Tibial nerve (tissue), 4 donors: ENCODE results near the gene DCAF11. TPM values are rescaled to one million over a fixed set of nuclear protein-coding genes. Genes with fewer than 3 reads are reported as not detected.

Source experiments
- DNase-seq, 2 donors: peaks; one replicate each; pipeline ENCODE4 v3.0.0-alpha.2; 2019; ENCODE audit warnings: low spot score in 2 of 2
- H3K27ac ChIP-seq, 4 donors: fragments of 200-600 bp; sonication (generic) in 3 of 4; one replicate each; pipeline ENCODE4 v1.5.1; 2017 to 2019; ENCODE audit warnings: mild to moderate bottlenecking in 1 of 4
- H3K27me3 ChIP-seq, 2 donors: fragments of 200-600 bp; sonication (generic) in 1 of 2; one replicate each; pipeline versions ENCODE4 v1.5.1 to v1.6.0; 2017 to 2019
- H3K36me3 ChIP-seq, 3 donors: fragments of 200-600 bp; sonication (generic); one replicate each; pipeline ENCODE4 v1.5.1; 2018 to 2019
- H3K4me1 ChIP-seq, 4 donors: fragments of 200-600 bp; sonication (generic) in 3 of 4; one replicate each; pipeline ENCODE4 v1.5.1; 2017 to 2019
- H3K4me3 ChIP-seq, 4 donors: fragments of 200-600 bp; sonication (generic) in 3 of 4; one replicate each; pipeline ENCODE4 v1.5.1; 2017 to 2019; ENCODE audit warnings: mild to moderate bottlenecking in 1 of 4, moderate library complexity in 1 of 4
- H3K9me3 ChIP-seq, 4 donors: fragments of 200-600 bp; sonication (generic) in 3 of 4; one replicate each; pipeline ENCODE4 v1.5.1; 2017 to 2019
- EP300 ChIP-seq, 2 donors: sonication (generic); formaldehyde crosslinking; IDR thresholded peaks; one replicate each; pipeline ENCODE4 v1.6.1; 2017; ENCODE audit warnings: antibody characterized with exemption in 2 of 2, mild to moderate bottlenecking in 1 of 2
- POLR2A ChIP-seq, 2 donors: fragments of 450-650 bp; IDR thresholded peaks; one replicate each; pipeline ENCODE4 v1.6.1; 2017; ENCODE audit warnings: antibody characterized with exemption in 2 of 2, mild to moderate bottlenecking in 2 of 2, moderate library complexity in 2 of 2
- WGBS, 2 donors: methylation state at CpG; one replicate each; pipeline ENCODE4 v1.1.5; 2018; 5-methylcytosine and 5-hydroxymethylcytosine counted together
- total RNA-seq, 4 donors: library from RNA; depleted of rRNA; stranded (reverse); fragments of >200 nt; gene quantifications; one replicate each; pipeline ENCODE4 v1.1.0, GENCODE V29; 2016
- TF ChIP-seq, protein P1 (sequence below), 5 experiments: fragments of 200-600 bp in 3 of 5; fragments of 450-650 bp in 2 of 5; sonication (generic) in 3 of 5; IDR thresholded peaks; one replicate each; pipeline ENCODE4 v1.5.1; 2016 to 2019; ENCODE audit warnings: antibody characterized with exemption in 5 of 5, mild to moderate bottlenecking in 3 of 5, moderate library complexity in 2 of 5

The DCAF11 gene
- total RNA-seq, 4 donors from 2014 or later = 68.9 to 126 (median 98.9) TPM

DNA sequence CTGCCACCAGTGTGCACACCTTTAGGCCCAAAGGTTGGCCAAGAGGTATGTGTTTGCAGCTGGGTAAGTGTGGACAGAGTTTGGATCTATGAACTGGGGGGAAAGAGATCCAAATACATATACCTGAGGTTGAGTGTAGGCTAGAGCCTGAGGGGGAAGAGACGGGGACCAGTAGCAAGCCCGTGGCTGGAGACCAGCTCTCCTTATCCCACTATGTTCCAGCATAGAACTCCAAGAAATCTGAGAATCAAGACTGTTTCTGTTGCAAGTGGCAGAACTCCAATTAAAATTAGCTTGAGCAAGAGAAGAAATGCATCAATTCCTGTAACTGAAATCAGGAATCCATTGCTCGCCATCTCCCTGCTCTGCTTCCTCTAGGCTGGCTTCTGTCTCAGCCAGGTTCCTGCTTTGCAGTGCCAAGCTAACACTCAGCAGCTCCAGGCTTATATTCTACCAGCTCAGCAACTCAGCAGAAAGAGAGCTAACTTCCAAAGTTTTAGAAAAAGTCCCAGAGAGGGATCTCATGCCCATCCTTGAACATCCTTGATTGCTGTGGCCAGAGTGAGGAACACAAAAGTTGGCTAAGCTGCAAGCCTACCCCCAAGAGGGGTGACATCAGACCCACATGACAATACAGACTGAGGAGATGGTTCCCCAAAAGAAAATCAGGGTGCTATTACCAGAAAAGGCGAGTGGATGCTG is 21.9 kb upstream of the DCAF11 start:
- Histone ChIP-seq H3K4me3 (no peak overlapping the region), H3K27ac (peak overlapping the region in 3 of 4 donors; percentile 93 to 98 (median 93)), H3K36me3 (peaks cover 0 to 2% (median 0%) of the 10 kb centered on the region in 3 donors), H3K27me3 (no peaks in the 10 kb centered on the region), H3K4me1 (peaks cover 0 to 33% (median 12%) of the 10 kb centered on the region in 4 donors), H3K9me3 (no peaks in the 10 kb centered on the region)
- 79 to 82% methylated on average over 4 of the region's 4 CpGs for WGBS, 2 donors
- peak in 1 of 2 donors; percentile 20 for DNase-seq
- TF ChIP-seq, protein P1, sequence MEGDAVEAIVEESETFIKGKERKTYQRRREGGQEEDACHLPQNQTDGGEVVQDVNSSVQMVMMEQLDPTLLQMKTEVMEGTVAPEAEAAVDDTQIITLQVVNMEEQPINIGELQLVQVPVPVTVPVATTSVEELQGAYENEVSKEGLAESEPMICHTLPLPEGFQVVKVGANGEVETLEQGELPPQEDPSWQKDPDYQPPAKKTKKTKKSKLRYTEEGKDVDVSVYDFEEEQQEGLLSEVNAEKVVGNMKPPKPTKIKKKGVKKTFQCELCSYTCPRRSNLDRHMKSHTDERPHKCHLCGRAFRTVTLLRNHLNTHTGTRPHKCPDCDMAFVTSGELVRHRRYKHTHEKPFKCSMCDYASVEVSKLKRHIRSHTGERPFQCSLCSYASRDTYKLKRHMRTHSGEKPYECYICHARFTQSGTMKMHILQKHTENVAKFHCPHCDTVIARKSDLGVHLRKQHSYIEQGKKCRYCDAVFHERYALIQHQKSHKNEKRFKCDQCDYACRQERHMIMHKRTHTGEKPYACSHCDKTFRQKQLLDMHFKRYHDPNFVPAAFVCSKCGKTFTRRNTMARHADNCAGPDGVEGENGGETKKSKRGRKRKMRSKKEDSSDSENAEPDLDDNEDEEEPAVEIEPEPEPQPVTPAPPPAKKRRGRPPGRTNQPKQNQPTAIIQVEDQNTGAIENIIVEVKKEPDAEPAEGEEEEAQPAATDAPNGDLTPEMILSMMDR (IDR thresholded peaks at IDR 0.05) = no peak

DNA sequence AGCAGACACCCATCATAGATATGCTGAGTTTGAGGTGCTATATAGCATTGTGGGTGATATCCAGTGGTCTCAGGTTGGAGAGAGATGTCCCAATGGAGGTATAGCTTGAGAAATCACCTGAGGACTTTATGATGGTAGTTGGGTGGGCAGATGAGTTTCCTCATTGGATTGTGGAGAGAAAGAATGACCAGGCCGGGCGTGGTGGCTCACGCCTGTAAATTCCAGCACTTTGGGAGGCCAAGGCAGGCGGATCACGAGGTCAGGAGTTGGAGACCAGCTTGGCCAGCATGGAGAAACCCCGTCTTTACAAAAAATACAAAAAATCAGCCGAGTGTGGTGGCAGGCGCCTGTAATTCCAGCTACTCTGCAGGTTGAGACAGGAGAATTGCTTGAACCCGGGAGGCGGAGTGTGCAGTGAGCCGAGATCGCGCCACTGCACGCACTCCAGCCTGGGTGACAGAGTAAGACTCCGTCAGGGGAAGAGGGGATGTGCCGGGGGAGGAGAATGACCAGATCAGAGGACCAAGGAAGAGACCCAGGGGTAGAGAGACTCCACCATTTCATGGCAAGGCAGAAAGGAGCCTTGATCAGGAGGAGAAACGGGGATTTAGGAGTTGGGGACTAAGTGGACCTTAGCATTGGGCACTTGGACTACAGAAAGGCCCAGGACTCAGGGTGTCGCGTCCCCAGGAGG is 21.2 kb upstream of the DCAF11 start:
- WGBS, 2 donors = 80 to 83% methylated on average over 19 of the region's 19 CpGs
- no peaks in the 10 kb centered on the region for H3K27me3 ChIP-seq
- H3K36me3 ChIP-seq = peaks cover 0 to 5% (median 5%) of the 10 kb centered on the region in 3 donors
- no peaks in the 10 kb centered on the region for H3K9me3 ChIP-seq
- H3K4me3 ChIP-seq = peak overlapping the region in 2 of 4 donors; percentile 76 to 98
- H3K4me1 ChIP-seq = peaks cover 0 to 33% (median 12%) of the 10 kb centered on the region in 4 donors
- peak overlapping the region; percentile 88 to 98 (median 93) for H3K27ac ChIP-seq
- TF ChIP-seq, protein P1 (IDR thresholded peaks at IDR 0.05) = no peak
- no peak for TF ChIP-seq POLR2A (IDR thresholded peaks at IDR 0.05)
- no peak for TF ChIP-seq EP300 (IDR thresholded peaks at IDR 0.05)
- DNase-seq = no peak

DNA sequence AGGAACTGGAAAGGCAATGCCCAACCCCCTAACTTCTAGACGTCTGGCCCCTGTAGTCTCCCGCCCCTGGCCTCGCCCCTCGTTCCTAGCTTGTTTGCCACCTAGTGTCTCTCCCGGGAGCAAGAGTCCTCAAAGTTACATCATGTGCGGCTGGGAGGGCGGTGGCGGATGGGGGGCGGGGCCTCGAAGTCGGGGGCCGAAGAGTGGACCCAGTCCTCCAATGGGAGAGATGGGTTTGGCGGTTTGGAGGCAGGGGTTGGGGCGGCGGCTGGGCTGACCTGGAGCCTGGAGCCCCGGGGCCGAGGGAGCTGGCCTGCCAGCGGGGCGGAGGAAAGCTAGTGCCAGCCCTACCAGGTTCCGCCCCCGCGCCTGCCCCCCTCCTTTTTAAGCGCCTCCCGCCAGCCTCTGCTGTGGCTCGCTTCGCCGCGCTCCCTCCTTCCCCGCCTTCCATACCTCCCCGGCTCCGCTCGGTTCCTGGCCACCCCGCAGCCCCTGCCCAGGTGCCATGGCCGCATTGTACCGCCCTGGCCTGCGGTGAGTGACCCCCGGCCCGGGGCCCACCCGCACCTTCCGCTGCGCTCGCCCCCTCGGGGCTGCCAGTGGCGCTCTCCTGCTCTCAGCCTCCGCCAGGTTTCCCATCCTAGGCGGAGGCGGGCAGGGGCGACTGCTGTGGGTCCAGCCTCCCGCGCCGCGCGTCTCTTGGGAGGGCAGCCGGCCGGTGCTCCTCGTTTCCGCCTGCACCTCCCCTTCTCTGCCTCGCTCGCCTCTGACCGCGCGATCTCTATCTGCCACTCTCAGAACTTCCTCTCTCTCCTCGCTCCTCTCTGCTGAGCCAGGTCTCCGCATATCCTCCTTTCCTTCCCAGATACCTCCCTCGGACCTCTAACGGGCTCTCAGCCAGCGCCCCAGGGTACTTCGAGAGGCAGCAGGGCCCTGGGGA is 20.4 kb upstream of the DCAF11 start, which contains the start of gene PCK2:
Gene PCK2 (plus strand): TSS at position 411 of the 940 bp plus-strand sequence. CDS start 95 bp downstream, at position 506.
- DNase-seq = peak; percentile 90 to 91
- 1% methylated on average over 61 to 68 of the region's 68 CpGs for WGBS, 2 donors

DNA sequence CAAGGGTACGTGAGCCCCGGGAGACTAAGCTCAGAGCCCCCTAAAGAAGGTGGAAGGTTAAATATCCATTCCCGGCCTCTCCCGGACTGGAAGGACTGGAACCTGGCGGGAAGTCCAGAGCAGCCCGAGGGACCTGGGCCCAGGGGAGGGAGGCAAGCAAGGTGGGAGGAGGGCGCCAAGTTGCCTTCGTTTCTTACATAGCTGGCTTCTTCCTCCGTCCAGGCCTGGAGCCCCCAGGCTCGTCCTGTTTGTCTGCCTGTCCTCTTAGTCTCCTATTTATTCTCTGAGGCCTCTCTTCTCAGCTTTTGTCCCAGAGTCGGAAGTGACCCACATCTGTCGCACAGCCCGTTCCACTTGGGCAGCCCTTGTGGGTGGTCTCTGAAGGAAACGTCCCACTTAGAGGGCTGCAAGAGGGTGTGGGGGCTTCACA is 19.7 kb upstream of the DCAF11 start:
- no peak for DNase-seq
- Histone ChIP-seq H3K9me3 (no peaks in the 10 kb centered on the region), H3K4me1 (peaks cover 0 to 33% (median 12%) of the 10 kb centered on the region in 4 donors), H3K27me3 (no peaks in the 10 kb centered on the region), H3K27ac (peak overlapping the region; percentile 88 to 98 (median 93)), H3K36me3 (peaks cover 0 to 20% (median 13%) of the 10 kb centered on the region in 3 donors), H3K4me3 (peak overlapping the region; percentile 67 to 98 (median 84))
- 16 to 29% methylated on average over 13 to 14 of the region's 14 CpGs for WGBS, 2 donors
- TF ChIP-seq POLR2A (IDR thresholded peaks at IDR 0.05) = no peak
- TF ChIP-seq EP300 (IDR thresholded peaks at IDR 0.05) = no peak
- TF ChIP-seq, protein P1 (IDR thresholded peaks at IDR 0.05) = no peak

More for the DNA sequence above, 20.4 kb upstream of the DCAF11 start, which contains the start of gene PCK2:
- H3K4me3 ChIP-seq = peak within 1 kb of the TSS; percentile 67 to 98 (median 84)
- peak in 1 of 2 donors; percentile 78 for TF ChIP-seq EP300 (IDR thresholded peaks at IDR 0.05)
- TF ChIP-seq POLR2A (IDR thresholded peaks at IDR 0.05) = peak in 1 of 2 donors; percentile 63
- TF ChIP-seq, protein P1 (IDR thresholded peaks at IDR 0.05) = peak in 3 of 5 experiments; percentile 21 to 43 (median 30)
- peaks cover 0 to 33% (median 12%) of the 10 kb centered on the region in 4 donors for H3K4me1 ChIP-seq
- peak within 1 kb of the TSS; percentile 88 to 98 (median 93) for H3K27ac ChIP-seq
- H3K27me3 ChIP-seq = no peaks in the 10 kb centered on the region
- no peaks in the 10 kb centered on the region for H3K9me3 ChIP-seq
- H3K36me3 ChIP-seq = peaks cover 0 to 13% (median 7%) of the 10 kb centered on the region in 3 donors
